HG03442 (cell line): ENCODE results near the gene MAP9.
"Not testable (repeated sequence)": the region's sequence is repeated elsewhere in the genome, so short reads cannot be mapped to it uniquely, and the experiment has no call there.

Source experiments
- ATAC-seq: cut with Tn5 transposase; IDR thresholded peaks from one replicate; pipeline ENCODE4 v1.9.1; 2021; ENCODE audit warnings: mild to moderate bottlenecking, moderate library complexity; ENCODE audit not compliant: unreplicated experiment

MAP9 gene

DNA sequence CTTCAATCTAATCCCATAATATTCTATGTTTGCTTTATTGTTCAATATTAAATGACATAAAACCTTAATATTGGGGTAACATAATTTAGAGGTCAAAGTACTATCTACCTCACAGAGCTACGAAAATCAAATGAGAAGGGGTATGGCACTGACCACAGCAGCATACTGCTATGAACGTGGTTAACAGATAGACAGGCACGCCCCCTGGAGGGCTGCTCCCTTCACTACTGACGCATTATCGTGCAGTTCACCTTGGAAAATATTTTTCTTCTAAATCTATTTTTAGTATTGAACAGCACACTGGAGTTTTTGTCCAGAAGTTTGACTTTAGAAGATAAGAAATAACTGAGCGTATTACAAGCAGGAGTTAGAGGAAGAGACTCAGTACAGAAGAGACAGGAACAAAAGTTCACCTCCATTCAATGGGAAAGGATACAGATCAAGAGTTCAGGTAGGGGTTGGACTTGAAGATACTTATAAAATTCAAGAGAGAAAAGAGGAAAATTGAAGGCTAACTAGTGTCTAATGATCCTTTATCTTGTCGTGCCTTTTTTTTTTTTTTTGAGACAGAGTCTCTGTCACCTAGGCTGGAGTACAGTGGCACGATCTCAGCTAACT, 22.7 kb downstream of the MAP9 start:
- peak; percentile 99 for ATAC-seq

GRCh38 chr4:155342142-155342541, 34.6 kb downstream of the MAP9 start:
- ATAC-seq, result no peak

GRCh38 chr4:155339999-155340398, 36.8 kb downstream of the MAP9 start:
- no peak for ATAC-seq

DNA sequence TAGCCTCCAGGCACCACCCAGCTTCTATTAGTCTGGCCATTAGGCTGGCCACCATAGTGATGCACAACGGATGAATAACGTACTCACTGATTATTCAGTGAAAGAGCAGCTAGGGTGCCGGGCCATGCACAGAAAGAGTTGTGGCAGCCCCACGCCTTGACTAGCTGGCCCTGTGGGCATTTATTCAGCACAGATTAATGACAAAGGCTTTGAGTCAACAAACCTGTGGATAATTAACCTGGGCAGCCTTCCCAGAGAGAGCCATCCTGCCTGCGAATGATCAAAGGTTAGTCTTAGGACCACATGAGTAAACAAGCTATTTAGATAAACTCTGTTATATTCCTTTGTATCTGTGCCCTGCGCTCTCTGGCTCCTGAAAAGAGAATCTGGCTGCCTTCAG, 37.2 kb downstream of the MAP9 start:
- ATAC-seq, result no peak

GRCh38 chr4:155338196-155338595, 38.6 kb downstream of the MAP9 start:
- no peak for ATAC-seq

DNA sequence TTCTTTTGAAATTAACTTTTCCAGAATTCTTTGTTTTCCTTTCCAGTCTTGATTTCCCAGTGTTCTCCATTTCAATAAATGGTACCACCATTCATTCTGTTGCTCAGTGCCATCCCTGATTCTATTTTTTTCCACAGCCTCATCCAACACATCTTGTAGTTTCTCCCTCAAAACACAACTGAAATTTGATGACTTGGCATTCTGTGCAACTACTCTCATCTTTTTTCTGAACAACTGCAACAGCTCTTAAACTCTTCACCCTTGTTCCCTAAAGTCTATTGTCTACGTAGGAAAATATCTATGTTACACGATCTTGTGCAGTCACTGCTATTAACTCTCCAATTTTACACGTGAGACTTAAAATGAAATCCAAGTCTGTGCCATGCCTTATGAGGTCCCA, 40.5 kb downstream of the MAP9 start:
- no peak for ATAC-seq

GRCh38 chr4:155331478-155331877, 45.3 kb downstream of the MAP9 start:
- no peak for ATAC-seq

DNA sequence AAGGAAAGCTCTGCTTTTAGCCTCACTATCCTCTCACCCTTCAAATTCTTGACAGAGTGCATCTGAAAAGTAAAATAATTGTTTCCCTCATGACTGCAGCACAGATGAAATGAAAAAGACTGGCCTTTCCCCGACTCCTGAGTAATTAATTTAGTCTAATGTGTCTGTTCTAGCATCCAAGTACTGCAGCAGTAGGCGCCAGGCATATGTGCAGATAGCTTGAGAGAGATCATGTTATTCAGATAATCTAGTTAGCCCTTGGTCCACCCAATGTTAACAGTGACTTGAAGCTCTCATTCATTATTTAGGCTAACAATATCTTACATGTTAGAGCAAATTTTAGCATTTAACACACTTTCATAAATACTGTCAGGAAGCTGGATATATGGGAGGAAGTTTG, 54.0 kb downstream of the MAP9 start:
- ATAC-seq, result no peak

- no peak for ATAC-seq
These were observed 55.8 kb downstream of the MAP9 start for GRCh38 chr4:155321006-155321405.

DNA sequence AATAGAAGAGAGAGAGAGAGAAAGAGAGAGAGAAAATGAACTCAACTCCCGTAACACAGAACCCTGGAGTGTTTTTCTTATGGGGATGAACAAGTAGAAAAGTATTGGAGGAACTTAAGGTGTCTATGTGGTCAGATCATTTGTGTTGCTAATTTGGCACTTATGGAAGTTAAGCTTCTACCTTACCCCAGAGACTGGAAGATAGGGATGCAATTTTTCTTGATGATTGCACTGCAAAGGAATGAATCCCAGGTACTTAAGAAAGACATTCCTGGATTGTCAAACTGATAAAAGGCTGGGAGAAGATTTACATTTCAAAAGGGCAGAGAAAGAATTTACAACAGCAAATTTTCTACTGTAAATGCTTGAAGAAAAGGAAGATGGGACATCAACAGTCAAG, 57.2 kb downstream of the MAP9 start:
- no peak for ATAC-seq

- not testable (repeated sequence) for ATAC-seq
These were observed 64.7 kb downstream of the MAP9 start for GRCh38 chr4:155312027-155312426.

GRCh38 chr4:155307731-155308277, 69.0 kb downstream of the MAP9 start:
- ATAC-seq, result no peak

DNA sequence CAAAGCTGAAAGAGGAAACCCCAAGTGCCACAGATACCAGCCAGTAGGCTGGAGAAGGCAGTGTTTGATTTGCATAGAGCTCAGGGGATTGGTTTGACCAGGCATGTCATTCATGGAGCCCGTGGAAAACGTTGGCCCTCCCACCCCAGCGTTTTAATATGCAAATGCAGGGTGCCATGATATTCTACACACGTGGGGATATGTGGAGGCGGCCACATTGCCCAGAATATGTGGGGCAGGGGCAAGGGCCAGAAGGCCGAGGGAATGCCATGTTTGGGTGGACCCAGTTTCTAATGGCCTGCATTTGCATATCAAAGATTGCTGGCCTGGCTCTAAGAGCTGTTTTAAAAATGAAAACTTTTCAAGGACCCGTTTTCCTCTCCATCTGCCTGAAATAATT, 71.1 kb downstream of the MAP9 start:
- ATAC-seq, result no peak

DNA sequence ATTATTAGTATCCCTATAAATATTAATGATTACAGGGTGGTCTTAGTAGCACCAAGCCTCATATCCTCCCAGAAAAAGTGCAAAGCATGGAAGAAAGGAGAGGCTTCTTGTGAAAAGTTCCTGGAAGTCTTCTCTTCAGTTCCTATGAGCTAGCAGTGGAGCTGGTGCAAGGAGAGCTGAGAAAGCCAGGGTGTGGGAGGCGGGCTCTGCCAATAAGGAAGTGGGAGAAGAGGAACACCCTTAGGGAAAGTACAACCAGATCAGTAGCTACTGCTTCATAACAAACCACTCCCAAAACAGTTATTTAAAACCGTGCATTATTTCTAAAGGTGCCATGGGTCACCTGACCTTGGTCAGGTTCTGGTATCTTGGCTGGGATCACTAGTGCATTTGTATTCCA, 72.4 kb downstream of the MAP9 start:
- ATAC-seq, result no peak

- ATAC-seq, result no peak
These were observed 77.7 kb downstream of the MAP9 start for GRCh38 chr4:155299103-155299502.
